ENCODE results near the gene YJU2.

GRCh38 chr19:4305257-4305612 is 58.4 kb downstream of the YJU2 start:
- TF ChIP-seq, protein P1, sequence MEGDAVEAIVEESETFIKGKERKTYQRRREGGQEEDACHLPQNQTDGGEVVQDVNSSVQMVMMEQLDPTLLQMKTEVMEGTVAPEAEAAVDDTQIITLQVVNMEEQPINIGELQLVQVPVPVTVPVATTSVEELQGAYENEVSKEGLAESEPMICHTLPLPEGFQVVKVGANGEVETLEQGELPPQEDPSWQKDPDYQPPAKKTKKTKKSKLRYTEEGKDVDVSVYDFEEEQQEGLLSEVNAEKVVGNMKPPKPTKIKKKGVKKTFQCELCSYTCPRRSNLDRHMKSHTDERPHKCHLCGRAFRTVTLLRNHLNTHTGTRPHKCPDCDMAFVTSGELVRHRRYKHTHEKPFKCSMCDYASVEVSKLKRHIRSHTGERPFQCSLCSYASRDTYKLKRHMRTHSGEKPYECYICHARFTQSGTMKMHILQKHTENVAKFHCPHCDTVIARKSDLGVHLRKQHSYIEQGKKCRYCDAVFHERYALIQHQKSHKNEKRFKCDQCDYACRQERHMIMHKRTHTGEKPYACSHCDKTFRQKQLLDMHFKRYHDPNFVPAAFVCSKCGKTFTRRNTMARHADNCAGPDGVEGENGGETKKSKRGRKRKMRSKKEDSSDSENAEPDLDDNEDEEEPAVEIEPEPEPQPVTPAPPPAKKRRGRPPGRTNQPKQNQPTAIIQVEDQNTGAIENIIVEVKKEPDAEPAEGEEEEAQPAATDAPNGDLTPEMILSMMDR (IDR thresholded peaks at IDR 0.05), result no peak
- no peak for TF ChIP-seq POLR2A (IDR thresholded peaks at IDR 0.05)

Data from lower leg skin (tissue), 3 donors.